ENCODE measurements around the gene ERV3-1.
"Not testable (repeated sequence)": the region's sequence is repeated elsewhere in the genome, so short reads cannot be mapped to it uniquely, and the experiment has no call there.

DNA sequence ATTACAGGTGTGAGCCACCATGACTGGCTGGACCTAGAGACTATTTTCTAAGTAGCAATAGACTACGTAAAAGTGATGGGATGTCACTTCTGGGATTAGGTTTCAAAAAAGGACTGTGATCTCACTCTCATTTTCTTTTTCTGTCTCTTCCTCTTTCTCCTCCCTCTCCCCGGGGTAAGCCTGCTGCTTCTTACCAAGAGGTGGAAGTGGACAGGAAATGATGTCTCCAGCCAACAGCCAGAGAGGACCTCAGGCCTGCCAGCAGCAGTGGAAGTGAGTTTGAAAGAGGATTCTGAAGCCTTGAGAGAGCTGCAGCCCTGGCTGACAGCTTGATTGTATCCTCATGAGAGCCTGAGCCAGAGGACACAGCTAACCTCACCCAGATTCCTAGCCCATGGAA is 30.0 kb upstream of the ERV3-1 start:
- TF ChIP-seq, protein P1, sequence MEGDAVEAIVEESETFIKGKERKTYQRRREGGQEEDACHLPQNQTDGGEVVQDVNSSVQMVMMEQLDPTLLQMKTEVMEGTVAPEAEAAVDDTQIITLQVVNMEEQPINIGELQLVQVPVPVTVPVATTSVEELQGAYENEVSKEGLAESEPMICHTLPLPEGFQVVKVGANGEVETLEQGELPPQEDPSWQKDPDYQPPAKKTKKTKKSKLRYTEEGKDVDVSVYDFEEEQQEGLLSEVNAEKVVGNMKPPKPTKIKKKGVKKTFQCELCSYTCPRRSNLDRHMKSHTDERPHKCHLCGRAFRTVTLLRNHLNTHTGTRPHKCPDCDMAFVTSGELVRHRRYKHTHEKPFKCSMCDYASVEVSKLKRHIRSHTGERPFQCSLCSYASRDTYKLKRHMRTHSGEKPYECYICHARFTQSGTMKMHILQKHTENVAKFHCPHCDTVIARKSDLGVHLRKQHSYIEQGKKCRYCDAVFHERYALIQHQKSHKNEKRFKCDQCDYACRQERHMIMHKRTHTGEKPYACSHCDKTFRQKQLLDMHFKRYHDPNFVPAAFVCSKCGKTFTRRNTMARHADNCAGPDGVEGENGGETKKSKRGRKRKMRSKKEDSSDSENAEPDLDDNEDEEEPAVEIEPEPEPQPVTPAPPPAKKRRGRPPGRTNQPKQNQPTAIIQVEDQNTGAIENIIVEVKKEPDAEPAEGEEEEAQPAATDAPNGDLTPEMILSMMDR (IDR thresholded peaks at IDR 0.05): not testable (repeated sequence)
- TF ChIP-seq POLR2A (IDR thresholded peaks at IDR 0.05): not testable (repeated sequence)

Measured in thyroid gland (tissue), 4 donors.